Effector CD8-positive, alpha-beta T cell (primary cell): ENCODE results near the gene ZSWIM4.

ENCODE experiments used
- DNase-seq: peaks from one replicate; lab custom pipeline; 2025; lab: John Stamatoyannopoulos, UW

The ZSWIM4 gene

DNA sequence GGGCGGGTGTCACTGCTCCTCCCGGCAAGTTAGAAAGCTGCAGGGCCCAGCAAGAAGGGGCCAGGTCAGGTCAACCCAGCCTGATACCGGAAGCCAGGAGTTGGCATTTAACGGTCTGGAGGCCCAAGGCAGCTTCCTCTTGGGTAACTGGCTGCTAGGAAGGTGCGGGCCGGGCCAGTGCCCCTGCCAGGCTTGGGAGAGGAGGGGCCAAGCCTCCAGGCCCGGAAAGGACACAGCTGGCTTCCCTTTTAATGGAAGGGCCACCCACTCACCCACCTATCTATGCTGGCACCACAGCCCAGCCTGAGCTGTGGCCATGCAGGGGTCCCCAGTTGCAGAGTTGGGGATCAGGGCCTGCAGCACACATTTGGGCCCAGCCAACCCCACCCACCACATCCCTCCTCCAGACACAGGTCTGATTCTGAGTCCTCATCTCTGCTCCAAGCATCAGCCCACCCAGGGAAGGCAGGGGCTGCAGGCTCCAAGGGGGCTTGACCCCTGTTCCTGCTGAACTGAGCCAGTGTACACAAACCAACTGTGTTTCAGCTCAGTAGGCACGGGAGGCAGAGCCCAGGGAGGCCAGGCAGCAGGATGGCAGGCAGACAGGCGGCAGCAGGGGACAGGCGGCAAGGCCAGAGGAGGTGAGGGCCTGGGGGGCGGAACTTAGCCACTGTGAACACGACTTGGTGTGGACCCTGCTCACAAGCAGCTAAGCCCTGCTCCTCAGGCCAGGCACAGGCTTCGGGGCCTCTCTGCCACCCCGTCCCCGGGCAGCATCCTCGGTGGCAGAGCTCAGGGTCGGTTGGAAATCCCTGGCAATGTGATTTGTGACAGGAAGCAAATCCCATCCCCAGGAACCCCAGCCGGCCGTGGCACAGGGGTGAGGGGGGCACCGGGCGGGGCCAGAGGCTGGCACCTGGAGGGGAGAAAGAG lies 40.8 kb downstream of the ZSWIM4 start:
- no peak for DNase-seq

DNA sequence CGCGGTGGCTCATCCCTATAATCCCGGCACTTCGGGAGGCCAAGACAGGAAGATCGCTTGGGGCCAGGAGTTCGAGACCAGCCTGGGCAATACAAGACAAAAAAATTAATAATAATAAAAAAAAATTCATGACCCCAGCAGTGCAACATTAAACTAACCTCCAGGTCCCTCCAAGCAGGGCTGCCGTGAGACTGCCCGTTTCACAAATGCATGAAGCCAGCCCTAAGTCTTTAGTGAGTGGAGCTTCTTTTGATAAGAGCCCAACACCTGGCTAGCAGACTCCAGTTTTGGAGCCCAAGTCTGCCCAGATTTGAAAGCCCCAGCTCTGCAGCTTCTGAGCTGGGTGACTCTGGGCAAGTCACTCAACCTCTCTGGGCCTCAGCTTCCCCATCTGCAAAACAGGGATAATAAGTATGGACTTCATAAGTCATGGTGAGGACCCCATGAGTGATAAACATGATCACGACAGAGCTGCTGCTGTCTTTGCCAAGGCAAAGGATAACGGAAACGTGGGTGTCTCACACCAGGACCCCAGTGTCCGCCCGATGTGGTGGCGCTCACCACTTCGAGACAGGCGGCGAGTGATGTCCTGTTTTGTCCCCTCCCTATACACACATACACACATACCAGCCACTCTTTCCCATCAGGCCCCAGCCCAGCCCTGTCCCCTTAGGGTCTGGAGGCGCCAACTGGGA lies 43.3 kb downstream of the ZSWIM4 start:
- no peak for DNase-seq

DNA sequence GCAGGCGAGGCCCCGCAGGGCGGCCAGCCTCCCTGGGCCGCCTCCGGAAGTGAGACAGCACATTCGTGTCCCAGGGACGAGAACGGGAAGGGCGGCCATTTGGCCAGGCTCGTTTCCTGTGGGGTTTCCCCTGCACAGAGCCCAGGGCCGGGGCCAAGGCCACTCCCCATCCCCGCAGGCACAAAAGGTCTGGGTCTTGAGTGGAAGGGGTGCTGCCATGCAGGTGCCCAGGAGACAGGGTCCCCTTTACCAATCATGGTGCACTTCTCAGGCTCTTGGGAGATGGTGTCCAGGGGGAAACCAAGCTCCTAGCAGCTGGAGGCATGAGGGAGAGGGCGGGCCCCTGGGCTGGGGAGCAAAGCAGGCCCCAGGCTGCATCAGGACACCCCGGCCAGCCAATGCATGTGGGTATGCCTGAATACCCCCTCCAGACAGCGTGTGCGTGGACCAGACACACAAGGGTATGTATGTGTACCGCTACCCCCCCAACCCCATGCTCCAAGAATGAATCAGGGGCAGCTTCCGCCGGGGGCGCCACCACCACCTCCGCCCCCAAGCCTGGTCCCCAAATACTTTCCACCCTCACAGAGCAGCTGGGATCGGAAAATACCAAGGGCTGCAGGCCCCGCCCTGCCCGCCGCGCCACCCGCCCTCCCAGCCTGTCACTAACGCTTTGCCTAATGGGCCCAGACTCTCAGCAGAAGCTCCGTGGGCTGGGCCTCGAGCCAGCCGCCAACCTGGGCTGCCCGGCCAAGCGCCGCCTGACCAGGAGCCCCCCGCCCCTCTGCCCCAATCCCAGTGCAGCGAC lies 44.1 kb downstream of the ZSWIM4 start:
- peak; percentile 67 for DNase-seq

DNA sequence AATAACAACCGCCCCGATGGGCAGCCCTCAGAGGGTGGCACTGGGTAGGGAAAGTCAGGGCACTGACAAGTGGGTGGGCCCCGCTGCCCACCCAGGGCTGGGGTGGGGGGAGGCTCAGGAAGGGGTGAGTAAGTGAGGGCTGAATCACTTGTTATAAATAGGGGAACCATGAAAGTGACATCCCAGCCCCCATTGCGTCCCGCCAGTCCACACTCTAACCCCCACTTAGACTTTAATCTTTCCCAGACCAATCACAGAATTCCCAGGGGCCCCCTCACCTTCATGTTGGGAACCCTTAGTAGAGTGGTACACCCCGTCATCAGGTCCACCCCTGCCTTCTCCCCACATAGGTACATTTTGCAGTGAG lies 44.7 kb downstream of the ZSWIM4 start:
- no peak for DNase-seq

DNA sequence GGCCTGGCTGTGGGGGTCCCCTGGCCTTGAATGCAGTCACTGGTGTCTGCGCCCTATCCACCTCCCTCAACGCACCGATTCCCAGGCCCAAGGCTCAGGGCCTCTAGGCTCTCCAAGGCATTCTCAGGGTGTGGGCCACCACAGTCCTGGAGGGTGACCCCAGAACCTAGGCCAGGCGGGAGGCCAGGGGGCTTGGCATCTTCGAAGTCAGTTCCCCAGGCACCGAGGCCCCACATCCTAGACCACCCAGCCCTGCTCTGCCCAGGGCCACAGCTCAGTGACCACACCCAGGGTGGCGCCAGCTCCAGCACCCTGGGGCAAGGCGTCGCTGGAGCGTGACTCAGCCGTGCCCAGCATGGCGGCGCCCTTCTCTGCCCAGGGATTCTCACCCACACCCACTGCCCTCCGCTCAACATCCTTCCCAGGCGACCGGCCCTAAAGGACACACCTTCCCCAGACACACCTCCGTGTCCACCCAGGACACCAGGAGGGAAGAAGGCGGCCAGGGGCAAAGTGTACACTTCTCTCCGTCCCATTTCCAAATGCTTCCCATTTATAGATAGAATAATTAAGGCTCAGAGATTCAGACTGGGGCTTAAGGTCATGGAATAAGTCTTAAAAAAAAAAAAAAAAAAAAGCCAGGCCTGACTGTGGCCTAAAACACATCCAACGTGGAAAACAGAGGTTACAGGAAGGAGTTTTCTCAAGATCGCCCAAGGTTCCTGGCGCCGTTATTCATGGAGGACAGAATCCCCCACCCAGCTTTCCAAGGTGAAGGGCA lies 45.3 kb downstream of the ZSWIM4 start:
- DNase-seq = no peak

DNA sequence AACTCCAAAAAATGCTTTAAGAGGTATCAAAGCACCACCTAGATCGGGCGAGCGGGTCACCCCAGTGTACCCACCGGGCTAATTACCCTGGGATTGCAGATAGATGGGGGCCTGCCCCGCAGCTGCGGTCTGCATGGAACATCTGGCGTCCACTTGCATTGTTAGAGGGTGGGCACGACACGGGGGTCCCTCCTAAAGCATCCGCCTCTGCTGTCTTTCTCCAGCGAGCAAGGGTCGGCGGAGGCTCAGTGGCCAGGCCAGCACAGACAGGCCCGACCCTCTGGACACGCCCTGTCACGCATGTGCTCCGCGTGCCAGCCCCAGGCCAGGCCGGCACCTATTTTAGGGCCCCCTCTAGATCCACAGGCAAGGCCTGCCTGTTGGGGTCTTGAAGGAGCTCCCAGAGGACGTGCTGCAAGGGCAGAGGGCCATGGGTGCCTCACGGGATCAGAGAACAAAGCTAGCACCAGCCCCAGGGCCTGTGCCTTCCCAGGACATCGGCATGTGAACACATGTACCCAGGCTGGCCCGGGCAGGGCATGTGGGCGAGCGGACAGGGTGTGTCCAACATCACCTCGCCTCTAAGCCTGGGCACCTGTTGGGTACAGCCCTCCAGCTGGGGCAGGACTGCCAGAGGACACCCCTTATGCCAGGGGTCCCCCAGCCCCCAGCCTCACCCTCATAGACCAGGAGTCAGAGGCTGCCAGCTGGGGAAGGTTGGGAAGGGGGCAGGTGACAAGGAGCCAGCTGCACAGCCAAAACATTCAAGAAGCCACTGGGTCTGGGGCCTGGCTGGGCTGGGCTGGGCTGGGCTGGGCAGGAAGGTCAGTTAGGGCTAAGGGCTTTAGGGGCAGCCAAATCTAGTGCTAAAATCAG lies 46.1 kb downstream of the ZSWIM4 start:
- DNase-seq = no peak

DNA sequence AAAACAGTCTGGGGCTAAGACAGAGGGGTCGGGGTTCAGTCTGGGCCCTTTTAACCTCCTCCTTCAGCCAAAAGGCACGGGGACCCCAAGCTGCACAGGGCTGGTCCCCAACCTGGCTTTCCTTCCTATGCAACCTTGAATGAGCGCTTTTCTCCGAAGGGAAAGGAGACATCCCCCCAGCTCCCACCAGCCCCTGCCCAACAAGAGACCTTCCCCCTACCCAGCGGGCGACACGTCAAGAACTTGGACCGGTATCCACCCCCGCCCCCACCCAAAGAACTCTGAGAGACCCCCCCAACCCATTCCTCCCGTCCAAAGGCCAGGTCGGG lies 46.7 kb downstream of the ZSWIM4 start:
- no peak for DNase-seq

DNA sequence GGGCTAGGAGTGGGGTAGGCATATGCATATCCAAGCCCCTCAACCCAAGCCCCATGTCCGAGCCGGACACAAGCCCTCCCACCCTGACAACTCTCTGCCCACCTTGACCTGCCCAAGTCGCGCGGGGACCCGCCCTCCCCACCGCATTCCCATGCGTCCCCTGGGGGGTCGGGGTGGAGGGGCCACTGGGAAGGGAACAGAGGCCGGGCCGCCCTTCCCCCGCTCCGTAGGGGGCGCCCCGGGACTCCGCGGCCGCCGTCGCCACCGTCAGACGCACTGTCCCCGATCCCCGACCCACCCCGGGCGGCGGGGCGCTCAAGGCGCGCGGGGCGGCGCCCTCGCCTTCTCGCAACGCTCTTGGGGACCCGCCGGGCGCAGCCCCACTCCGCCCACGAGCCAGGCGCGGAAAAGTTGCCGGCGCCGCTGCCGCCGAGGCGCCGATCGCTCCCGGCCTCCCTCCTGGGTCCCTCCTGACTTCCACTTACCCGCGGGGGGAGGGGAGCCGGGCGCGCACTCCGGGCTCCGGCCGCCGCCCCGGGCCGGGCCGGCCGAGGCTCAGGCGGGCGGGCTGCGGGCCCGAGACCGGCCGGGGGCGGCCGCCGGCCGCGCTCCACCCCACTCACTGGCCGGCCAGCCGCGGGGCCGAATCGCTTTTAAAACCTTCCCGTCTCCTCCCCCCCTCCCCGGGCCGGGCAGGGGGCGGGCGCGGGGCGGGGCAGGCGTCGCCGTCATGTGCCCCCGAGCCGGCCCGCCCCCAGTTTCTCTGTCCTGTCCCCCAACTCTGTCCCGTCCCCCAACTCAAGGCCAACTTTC lies 47.3 kb downstream of the ZSWIM4 start:
- DNase-seq = peak; percentile 55

DNA sequence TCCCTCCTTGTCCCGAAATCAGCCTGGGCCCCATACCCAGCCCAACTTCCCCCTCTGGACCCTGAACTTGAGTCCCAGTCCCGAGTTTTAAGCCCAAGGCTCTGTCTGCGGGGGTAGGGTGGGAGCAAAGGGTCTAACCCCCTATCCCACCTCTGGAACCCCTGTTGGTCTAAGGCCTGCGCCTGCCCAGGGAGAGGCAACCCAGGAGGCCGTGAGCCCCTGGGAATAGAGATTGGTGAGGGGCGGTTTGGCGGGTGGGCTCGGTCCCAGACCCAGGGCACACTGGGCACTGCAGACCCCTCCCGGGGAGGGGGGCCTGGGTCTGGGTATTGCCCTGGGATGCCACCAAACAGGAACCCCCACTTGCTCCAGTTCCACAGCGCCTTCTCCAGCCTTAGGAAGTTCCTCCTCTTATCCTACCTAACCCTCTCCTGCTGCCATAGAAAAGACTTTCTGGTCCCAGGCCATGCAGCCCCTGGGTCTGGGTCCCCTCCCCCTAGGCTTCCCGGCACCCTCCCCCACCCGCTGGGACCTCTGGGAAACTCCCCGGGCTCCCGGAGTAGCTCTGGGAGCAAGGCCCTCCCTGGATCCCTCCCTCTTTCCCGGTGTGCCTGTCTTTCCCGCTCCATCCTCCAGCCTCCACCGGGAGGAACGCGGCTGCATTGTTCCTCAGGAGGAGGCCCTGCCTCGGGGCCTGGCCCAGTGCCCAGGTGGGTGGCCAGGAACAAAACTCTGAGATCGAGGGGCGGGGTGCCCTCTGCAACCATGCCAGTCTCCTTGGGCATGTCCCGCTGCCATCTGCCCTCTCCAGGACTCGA lies 48.1 kb downstream of the ZSWIM4 start:
- no peak for DNase-seq

DNA sequence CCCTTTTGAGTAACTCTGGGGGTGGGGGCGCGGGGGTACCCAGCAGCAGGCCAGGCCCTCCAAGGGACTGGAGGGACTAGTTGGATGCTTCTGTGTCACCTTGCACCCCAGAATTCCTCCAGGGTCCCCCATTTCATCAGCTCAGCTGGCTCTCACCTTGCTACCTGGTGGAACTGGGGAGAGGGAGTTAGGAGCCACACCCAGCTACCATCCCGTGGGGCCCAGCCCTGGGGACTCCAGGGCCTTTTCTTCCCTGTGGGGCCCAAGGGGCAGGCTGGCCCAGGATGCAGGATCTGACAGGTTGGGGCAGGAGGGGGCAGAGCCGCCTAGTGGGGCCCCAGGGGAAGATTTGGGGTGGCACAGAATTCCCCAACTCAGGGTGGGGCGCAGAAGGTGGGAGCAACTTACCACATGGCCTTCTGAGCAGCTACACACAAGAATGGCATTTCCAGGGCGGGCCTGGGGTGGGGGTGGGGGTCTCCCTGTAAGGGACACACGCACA lies 48.9 kb downstream of the ZSWIM4 start:
- no peak for DNase-seq

DNA sequence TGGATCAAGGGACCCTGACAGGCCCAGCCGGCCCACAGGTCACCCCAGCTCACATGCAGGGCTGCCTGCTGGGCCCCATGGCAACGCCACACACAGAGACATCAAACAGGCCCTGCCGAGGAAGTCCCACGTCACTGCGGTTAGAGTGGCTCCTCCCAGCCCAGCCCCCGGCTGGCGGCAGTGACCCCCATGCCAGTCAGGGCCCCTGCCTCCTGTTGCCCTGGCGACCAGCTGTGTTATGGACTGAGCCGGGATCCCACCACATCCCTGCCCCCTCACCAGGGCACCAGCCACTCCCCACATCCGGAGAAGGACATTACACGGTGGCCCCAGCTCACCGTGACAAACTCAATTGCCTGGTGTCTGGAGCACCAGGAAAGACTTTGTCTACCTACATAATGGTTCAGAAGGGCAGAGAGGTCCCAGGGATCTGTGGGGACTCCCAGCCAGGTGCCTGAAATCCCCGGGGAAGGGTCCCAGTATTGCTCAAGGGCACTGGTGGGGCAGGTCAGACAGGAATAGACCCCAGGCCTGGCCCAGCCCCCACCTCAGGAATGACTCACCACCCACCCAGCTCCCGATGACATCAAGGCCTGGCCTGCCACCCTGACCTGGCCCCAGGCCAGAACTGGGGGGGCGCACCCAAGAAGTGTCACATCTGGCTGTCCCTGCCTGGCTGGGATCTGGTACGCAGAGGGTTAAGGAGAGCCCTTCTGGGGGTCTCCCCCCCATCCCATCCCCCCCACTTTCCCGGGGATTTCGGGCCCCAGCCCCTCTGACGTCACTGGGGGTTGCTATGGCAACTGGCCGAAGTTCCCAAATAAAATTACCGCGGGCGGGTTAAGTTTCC lies 51.5 kb downstream of the ZSWIM4 start:
- DNase-seq = peak; percentile 95

DNA sequence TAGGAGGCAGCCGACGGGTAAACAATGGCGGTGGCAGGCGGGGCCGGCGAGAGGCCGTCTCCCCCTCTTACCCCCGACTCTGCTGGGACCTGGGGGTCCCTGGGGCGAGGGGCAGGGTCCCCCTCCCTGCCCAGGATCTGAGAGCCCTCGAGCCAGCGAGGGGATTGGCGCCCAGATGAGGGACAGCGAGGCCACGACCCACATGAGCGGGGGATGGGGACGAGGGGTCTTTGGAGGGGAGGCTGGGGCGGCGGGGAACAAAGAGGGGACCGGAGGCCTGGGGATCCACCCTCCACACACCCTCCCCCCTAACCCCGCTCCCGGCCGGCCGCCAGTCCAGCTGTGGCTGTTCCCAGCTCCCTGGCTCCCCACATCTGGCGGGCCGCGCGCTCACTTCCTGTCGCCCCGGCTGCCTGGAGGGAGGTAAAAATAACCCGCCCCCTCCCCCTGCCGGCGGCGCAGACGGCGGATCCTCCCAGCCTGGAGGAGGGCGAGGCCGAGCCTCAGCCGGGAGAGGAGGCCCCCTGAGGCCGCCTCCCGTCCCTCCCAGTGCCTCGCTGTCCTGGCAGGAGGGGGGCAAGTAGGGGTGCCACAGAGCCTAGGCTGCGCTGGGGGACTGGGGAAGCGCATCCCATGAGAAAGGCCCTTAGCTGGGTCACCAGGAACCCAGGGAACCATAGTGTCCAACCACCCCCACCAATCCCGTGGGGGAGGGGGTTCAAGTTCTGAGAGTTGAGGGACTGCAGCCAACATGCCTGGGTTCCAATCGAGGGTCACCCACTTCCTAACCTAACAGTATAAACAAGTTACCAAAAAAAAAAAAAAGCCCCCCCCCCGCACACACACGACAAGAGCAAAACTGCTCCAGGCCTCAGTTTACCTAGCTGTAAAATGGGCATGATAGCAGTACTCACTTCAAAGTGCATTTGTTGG lies 52.4 kb downstream of the ZSWIM4 start:
- peak; percentile 74 for DNase-seq

DNA sequence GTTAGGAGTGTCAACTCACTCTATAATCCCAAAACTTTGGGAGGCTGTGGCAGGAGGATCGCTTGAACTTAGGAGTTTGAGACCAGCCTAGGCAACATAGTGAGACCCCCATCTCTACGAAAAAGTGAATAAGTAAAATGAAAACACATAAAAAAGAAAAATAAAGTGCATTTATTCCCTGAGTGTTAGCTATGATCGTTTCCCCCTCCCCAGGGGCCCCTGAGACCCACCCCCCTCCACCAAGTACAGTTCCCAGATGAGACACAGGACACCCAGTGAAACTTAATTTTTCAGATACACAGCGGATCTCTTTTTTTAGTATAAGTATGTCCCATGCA lies 53.1 kb downstream of the ZSWIM4 start:
- DNase-seq = no peak

DNA sequence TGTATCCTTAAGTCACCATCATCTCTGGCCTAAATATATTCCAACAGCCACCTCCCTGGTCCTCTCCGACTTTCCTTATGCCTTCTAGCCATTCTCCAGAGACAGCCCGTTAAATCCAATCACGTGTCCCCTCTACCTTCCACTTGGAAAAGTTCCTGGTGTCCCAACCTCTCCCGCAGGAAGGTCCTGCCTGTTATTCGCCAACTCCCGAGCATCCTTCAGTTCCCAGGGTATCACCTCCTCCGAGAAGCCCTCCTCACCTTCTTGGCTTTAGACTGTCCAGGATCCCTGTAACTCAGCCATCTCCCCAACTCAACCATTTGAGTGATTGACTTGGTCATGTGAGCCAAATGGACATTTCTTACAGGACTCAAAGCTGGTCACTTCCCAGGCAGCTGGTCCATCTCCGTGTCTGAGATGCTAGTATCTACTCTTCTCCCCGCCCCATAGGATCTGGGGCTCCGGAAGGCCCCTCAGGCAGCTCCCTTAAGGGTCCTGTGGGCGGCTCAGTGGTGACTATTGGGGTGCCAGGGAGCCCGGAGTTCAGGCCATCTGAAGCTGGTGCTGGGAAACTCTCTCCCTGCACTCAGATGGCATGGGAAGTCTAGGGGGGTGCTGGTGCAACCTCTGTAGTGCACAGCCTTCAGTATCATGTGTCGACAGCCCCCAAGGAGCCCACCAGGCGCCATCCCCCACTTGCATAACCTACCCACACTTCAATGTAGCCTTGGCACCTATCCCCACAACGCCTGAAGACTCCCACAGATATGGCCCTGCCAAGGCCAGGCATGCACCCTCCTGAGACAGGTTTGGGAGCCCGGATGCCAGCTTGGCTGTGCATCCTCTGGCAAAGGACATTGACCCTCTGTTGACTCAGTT lies 53.8 kb downstream of the ZSWIM4 start:
- no peak for DNase-seq

DNA sequence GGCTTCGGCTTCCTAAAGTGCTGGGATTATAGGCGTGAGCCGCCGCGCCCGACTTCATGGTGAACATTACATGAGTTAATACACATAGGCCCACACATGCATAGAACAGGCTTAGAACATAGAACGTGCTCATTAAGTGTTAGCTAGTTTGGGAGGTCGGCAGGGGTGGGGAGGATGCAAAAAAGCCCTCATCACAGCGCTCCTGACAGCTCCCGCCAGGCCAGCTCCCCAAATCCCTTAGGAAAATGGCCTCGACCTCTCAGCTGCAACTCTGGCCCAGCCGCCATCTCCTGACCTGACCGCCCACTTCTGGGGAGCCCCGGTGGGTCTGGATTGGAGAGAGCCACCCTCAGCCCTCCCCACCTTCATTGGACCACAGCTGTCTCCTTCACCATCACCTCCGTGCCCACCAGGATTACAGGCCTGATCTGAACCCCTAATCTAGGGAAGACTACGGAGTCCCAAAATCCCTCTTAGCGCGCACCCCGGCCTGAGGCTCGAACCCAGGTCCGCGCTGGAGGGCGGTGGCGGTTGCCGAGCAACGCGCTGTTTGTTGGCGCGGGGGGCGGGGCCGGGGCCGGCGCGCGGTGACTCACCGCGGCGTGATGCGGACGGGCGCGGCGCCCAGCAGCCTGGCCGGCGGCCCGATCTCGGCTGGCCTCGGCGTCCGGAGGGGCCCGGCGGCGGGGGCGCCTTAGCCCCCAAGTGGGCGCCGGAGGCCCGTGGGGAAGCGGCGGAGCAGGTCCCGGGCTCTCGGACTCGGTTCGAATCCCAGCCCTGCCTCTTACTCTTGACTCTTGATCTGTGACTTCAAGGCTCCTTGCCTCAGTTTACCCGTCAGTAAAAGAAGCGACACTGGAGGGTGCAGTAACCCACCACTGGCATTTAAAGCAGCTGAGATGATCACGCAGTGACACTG lies 55.0 kb downstream of the ZSWIM4 start:
- DNase-seq = no peak
